HCT116 (cell line): ENCODE results near the gene MAN1A1.

Experiments
- POLR2A ChIP-seq: IDR thresholded peaks from 2 replicates; pipeline ENCODE4 v1.7.0; 2011; ENCODE audit warnings: borderline replicate concordance; ENCODE audit not compliant: insufficient read depth, insufficient read length; ENCODE audit errors: extremely low read depth
- POLR2AphosphoS5 ChIP-seq: IDR thresholded peaks from 2 replicates; pipeline ENCODE4 v1.6.1; 2011; ENCODE audit warnings: mild to moderate bottlenecking, low read depth, low read length, moderate library complexity
- SIN3A ChIP-seq: IDR thresholded peaks from 2 replicates; pipeline ENCODE4 v1.6.1; 2012; ENCODE audit warnings: low read depth
- TCF7L2 ChIP-seq: IDR thresholded peaks from 2 replicates; pipeline ENCODE4 v1.7.0; 2011; ENCODE audit warnings: borderline replicate concordance, inconsistent platforms; ENCODE audit not compliant: insufficient read depth, insufficient read length; ENCODE audit errors: extremely low read depth
- TF ChIP-seq, protein P1 (sequence below), 3 experiments: fragments of 200-600 bp in 1 of 3; sonication (generic) in 1 of 3; IDR thresholded peaks in 2 of 3; conservative IDR thresholded peaks in 1 of 3; 2 replicates each; pipeline ENCODE4 v1.5.1; 2012 to 2017; ENCODE audit warnings: low read depth in 2 of 3, low read length in 2 of 3, antibody characterized with exemption in 1 of 3, borderline replicate concordance in 1 of 3, control low read depth in 1 of 3, mild to moderate bottlenecking in 1 of 3, mixed read lengths in 1 of 3, mixed run types in 1 of 3, moderate library complexity in 1 of 3; ENCODE audit not compliant: insufficient read depth in 1 of 3
- TF ChIP-seq, protein P2 (sequence below): IDR thresholded peaks from 2 replicates; pipeline ENCODE4 v1.6.1; 2012; ENCODE audit warnings: low read depth
- TF ChIP-seq, protein P3 (sequence below): IDR thresholded peaks from 2 replicates; pipeline ENCODE4 v1.6.1; 2012
- TF ChIP-seq, protein P4 (sequence below): IDR thresholded peaks from 2 replicates; pipeline ENCODE4 v1.6.1; 2012

DNA sequence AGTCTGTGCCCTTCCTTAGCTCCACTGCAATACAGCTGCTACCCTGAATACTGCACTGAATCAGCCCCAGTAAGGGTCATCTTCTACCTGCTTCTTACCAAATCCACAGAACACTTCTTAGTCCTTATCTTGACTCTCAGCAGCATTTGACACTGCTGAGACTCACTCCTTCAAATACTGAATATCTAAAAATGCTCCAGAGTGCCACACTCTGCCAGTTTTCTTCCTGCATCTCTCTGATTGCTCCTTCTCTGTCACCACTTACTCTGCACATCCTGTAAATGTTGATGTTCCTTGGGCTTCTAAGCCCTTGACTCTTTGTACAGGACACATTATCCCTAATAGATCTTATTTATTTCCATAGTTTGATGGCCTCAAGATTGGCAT lies 19.8 kb downstream of the MAN1A1 start:
- TF ChIP-seq, protein P1, sequence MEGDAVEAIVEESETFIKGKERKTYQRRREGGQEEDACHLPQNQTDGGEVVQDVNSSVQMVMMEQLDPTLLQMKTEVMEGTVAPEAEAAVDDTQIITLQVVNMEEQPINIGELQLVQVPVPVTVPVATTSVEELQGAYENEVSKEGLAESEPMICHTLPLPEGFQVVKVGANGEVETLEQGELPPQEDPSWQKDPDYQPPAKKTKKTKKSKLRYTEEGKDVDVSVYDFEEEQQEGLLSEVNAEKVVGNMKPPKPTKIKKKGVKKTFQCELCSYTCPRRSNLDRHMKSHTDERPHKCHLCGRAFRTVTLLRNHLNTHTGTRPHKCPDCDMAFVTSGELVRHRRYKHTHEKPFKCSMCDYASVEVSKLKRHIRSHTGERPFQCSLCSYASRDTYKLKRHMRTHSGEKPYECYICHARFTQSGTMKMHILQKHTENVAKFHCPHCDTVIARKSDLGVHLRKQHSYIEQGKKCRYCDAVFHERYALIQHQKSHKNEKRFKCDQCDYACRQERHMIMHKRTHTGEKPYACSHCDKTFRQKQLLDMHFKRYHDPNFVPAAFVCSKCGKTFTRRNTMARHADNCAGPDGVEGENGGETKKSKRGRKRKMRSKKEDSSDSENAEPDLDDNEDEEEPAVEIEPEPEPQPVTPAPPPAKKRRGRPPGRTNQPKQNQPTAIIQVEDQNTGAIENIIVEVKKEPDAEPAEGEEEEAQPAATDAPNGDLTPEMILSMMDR (IDR thresholded peaks at IDR 0.05 in 2 of 3, conservative IDR thresholded peaks at IDR 0.05 in 1 of 3; ENCODE audit: borderline replicate concordance in 1 of 3, insufficient read depth in 1 of 3, low read depth in 2 of 3, low read length in 2 of 3): no peak
- TF ChIP-seq, protein P2, sequence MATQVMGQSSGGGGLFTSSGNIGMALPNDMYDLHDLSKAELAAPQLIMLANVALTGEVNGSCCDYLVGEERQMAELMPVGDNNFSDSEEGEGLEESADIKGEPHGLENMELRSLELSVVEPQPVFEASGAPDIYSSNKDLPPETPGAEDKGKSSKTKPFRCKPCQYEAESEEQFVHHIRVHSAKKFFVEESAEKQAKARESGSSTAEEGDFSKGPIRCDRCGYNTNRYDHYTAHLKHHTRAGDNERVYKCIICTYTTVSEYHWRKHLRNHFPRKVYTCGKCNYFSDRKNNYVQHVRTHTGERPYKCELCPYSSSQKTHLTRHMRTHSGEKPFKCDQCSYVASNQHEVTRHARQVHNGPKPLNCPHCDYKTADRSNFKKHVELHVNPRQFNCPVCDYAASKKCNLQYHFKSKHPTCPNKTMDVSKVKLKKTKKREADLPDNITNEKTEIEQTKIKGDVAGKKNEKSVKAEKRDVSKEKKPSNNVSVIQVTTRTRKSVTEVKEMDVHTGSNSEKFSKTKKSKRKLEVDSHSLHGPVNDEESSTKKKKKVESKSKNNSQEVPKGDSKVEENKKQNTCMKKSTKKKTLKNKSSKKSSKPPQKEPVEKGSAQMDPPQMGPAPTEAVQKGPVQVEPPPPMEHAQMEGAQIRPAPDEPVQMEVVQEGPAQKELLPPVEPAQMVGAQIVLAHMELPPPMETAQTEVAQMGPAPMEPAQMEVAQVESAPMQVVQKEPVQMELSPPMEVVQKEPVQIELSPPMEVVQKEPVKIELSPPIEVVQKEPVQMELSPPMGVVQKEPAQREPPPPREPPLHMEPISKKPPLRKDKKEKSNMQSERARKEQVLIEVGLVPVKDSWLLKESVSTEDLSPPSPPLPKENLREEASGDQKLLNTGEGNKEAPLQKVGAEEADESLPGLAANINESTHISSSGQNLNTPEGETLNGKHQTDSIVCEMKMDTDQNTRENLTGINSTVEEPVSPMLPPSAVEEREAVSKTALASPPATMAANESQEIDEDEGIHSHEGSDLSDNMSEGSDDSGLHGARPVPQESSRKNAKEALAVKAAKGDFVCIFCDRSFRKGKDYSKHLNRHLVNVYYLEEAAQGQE: no peak
- TF ChIP-seq POLR2AphosphoS5 (no peak), SIN3A (no peak), POLR2A (no peak), TCF7L2 (no peak)
- TF ChIP-seq, protein P3, sequence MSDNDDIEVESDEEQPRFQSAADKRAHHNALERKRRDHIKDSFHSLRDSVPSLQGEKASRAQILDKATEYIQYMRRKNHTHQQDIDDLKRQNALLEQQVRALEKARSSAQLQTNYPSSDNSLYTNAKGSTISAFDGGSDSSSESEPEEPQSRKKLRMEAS: no peak
- TF ChIP-seq, protein P4, sequence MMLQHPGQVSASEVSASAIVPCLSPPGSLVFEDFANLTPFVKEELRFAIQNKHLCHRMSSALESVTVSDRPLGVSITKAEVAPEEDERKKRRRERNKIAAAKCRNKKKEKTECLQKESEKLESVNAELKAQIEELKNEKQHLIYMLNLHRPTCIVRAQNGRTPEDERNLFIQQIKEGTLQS: no peak
